Vagina (tissue), 2 donors: ENCODE results near the gene GLCE.

Experiments
- POLR2A ChIP-seq, 2 donors: fragments of 450-650 bp; IDR thresholded peaks; one replicate each; pipeline ENCODE4 v1.6.1; 2017; ENCODE audit warnings: antibody characterized with exemption in 2 of 2, mild to moderate bottlenecking in 2 of 2, moderate library complexity in 2 of 2
- TF ChIP-seq, protein P1 (sequence below), 3 experiments: fragments of 450-650 bp in 2 of 3; fragments of 200-600 bp in 1 of 3; sonication (generic) in 1 of 3; IDR thresholded peaks; one replicate each; pipeline ENCODE4 v1.5.1; 2017 to 2019; ENCODE audit warnings: antibody characterized with exemption in 3 of 3, mild to moderate bottlenecking in 2 of 3, moderate library complexity in 2 of 3

GRCh38 chr15:69144530-69144929 is 15.9 kb upstream of the GLCE start:
- TF ChIP-seq, protein P1, sequence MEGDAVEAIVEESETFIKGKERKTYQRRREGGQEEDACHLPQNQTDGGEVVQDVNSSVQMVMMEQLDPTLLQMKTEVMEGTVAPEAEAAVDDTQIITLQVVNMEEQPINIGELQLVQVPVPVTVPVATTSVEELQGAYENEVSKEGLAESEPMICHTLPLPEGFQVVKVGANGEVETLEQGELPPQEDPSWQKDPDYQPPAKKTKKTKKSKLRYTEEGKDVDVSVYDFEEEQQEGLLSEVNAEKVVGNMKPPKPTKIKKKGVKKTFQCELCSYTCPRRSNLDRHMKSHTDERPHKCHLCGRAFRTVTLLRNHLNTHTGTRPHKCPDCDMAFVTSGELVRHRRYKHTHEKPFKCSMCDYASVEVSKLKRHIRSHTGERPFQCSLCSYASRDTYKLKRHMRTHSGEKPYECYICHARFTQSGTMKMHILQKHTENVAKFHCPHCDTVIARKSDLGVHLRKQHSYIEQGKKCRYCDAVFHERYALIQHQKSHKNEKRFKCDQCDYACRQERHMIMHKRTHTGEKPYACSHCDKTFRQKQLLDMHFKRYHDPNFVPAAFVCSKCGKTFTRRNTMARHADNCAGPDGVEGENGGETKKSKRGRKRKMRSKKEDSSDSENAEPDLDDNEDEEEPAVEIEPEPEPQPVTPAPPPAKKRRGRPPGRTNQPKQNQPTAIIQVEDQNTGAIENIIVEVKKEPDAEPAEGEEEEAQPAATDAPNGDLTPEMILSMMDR (IDR thresholded peaks at IDR 0.05), result no peak
- no peak for TF ChIP-seq POLR2A (IDR thresholded peaks at IDR 0.05)
